Keratinocyte (primary cell): ENCODE results near the gene BAG5. TPM values are rescaled to one million over a fixed set of nuclear protein-coding genes. Genes with fewer than 3 reads are reported as not detected.

Experiments used
- DNase-seq: peaks from one replicate; pipeline ENCODE4 v3.0.0-alpha.2; 2011; ENCODE audit warnings: low read depth, missing footprints, low spot score
- FAIRE-seq: peaks from 2 replicates; lab custom pipeline; 2011; peaks lifted over from hg19 to GRCh38; lab: Jason Lieb, UNC
- H2AFZ ChIP-seq: 2 replicates; pipeline ENCODE4 v1.6.0; 2012; ENCODE audit warnings: low read length, control low read depth, inconsistent platforms; ENCODE audit not compliant: control insufficient read depth
- H3K27ac ChIP-seq: 2 replicates; pipeline ENCODE4 v1.5.1; 2011; ENCODE audit warnings: low read length; ENCODE audit not compliant: control insufficient read depth, insufficient read depth
- H3K27me3 ChIP-seq: 3 replicates; pipeline ENCODE4 v1.6.0; 2011; ENCODE audit warnings: low read length; ENCODE audit not compliant: control insufficient read depth, insufficient read depth; ENCODE audit errors: extremely low read depth
- H3K36me3 ChIP-seq, 2 experiments: 2 replicates in 1 of 2; 3 replicates in 1 of 2; pipeline ENCODE4 v1.5.1; 2011; ENCODE audit warnings: low read length in 2 of 2, mild to moderate bottlenecking in 1 of 2; ENCODE audit not compliant: control insufficient read depth in 2 of 2, insufficient read depth in 2 of 2; ENCODE audit errors: extremely low read depth in 1 of 2
- H3K4me1 ChIP-seq: 3 replicates; pipeline ENCODE4 v1.5.1; 2011; ENCODE audit warnings: low read length; ENCODE audit not compliant: control insufficient read depth, insufficient read depth; ENCODE audit errors: extremely low read depth
- H3K4me2 ChIP-seq: 3 replicates; pipeline ENCODE4 v1.6.0; 2011; ENCODE audit warnings: low read depth, low read length; ENCODE audit not compliant: control insufficient read depth, insufficient read depth; ENCODE audit errors: extremely low read depth
- H3K4me3 ChIP-seq, 3 experiments: fragments of 200-600 bp in 1 of 3; sonication (generic) in 1 of 3; 2 replicates in 2 of 3; 3 replicates in 1 of 3; pipeline ENCODE4 v1.5.1; 2011 to 2016; ENCODE audit warnings: low read length in 3 of 3, mild to moderate bottlenecking in 3 of 3, control low read depth in 2 of 3, inconsistent platforms in 1 of 3, low read depth in 1 of 3, mixed read lengths in 1 of 3, mixed run types in 1 of 3, moderate library complexity in 1 of 3; ENCODE audit not compliant: control insufficient read depth in 2 of 3, insufficient read depth in 2 of 3; ENCODE audit errors: extremely low read depth in 1 of 3
- H3K79me2 ChIP-seq: 2 replicates; pipeline ENCODE4 v1.6.0; 2012; ENCODE audit warnings: low read length; ENCODE audit not compliant: control insufficient read depth, insufficient read depth
- H3K9ac ChIP-seq: 3 replicates; pipeline ENCODE4 v1.6.0; 2011; ENCODE audit warnings: low read length; ENCODE audit not compliant: control insufficient read depth, insufficient read depth; ENCODE audit errors: extremely low read depth
- H3K9me1 ChIP-seq: 3 replicates; pipeline ENCODE4 v1.6.0; 2011; ENCODE audit warnings: low read length; ENCODE audit not compliant: control insufficient read depth, insufficient read depth; ENCODE audit errors: extremely low read depth
- H3K9me3 ChIP-seq: 2 replicates; pipeline ENCODE4 v1.5.1; 2012; ENCODE audit warnings: low read depth, low read length; ENCODE audit not compliant: control insufficient read depth
- H4K20me1 ChIP-seq: 3 replicates; pipeline ENCODE4 v1.6.0; 2011; ENCODE audit warnings: low read length; ENCODE audit not compliant: control insufficient read depth, insufficient read depth; ENCODE audit errors: extremely low read depth
- CTCF ChIP-seq, 3 experiments: IDR thresholded peaks in 1 of 3; conservative IDR thresholded peaks in 1 of 3; optimal IDR thresholded peaks in 1 of 3; 2 replicates in 2 of 3; 3 replicates in 1 of 3; pipeline versions ENCODE3 to v1.5.1; 2011; ENCODE audit warnings: low read length in 3 of 3, mild to moderate bottlenecking in 3 of 3, moderate library complexity in 2 of 3, control low read depth in 1 of 3, inconsistent platforms in 1 of 3; ENCODE audit not compliant: insufficient read depth in 2 of 3; ENCODE audit errors: extremely low read depth in 1 of 3
- EZH2 ChIP-seq: IDR thresholded peaks from one replicate; pipeline ENCODE4 v1.6.1; 2012; ENCODE audit warnings: inconsistent platforms, mild to moderate bottlenecking, low read length, moderate library complexity
- dilution Hi-C: fragments of 300-500 bp; cut with MboI; formaldehyde crosslinking; loops from one replicate; pipeline ENCODE4 v1.7.0; 2020; ENCODE audit warnings: low sequenced_read_pairs; ENCODE audit not compliant: extremely low pct_ligation_motif_present
- polyA plus RNA-seq, 5 experiments: library from polyadenylated mRNA; depleted of rRNA in 3 of 5; stranded (reverse) in 3 of 5; stranded (forward) in 1 of 5; unstranded in 1 of 5; fragments of >200 nt; gene quantifications; 1 replicate in 1 of 5; 2 replicates in 3 of 5; 3 replicates in 1 of 5; pipeline versions ENCODE4 v1.2.1 to v1.2.3, GENCODE V29; 2011 to 2012; ENCODE audit warnings: missing spikeins in 2 of 5, low read depth in 1 of 5, low replicate concordance in 1 of 5

Gene BAG5
- polyA plus RNA-seq, 1 donor (not counting 4 experiments of a cell fraction or from before 2014, with no cell fraction given) = 14.4 TPM

GRCh38 chr14:103555559-103556337 is 6.7 kb downstream of the BAG5 start:
- TF ChIP-seq CTCF (optimal IDR thresholded peaks at IDR 0.05 in 1 of 3, IDR thresholded peaks at IDR 0.05 in 1 of 3, conservative IDR thresholded peaks at IDR 0.05 in 1 of 3; ENCODE audit: extremely low read depth in 1 of 3, insufficient read depth in 2 of 3, low read length in 3 of 3) (no peak), EZH2 (no peak)
- peaks cover 12% of the 10 kb centered on the region for H4K20me1 ChIP-seq
- no peaks in the 10 kb centered on the region for H3K9me3 ChIP-seq
- H3K36me3 ChIP-seq = peaks cover 11 to 12% of the 10 kb centered on the region in 2 experiments
- DNase-seq (no peak), FAIRE-seq (no peak)
- peaks cover 52% of the 10 kb centered on the region for H3K79me2 ChIP-seq
- no peaks in the 10 kb centered on the region for H3K27me3 ChIP-seq
- dilution Hi-C loops = no loop called here
- H3K4me2 ChIP-seq = no peak overlapping the region
- no peak overlapping the region for H3K9ac ChIP-seq
- H3K27ac ChIP-seq = no peak overlapping the region
- H2AFZ ChIP-seq = no peak overlapping the region
- no peak overlapping the region for H3K4me3 ChIP-seq
- peaks cover 21% of the 10 kb centered on the region for H3K4me1 ChIP-seq
- peaks cover 11% of the 10 kb centered on the region for H3K9me1 ChIP-seq

- Histone ChIP-seq H3K79me2 (peaks cover 22% of the 10 kb centered on the region), H3K9me3 (no peaks in the 10 kb centered on the region), H2AFZ (no peak overlapping the region), H3K9me1 (peaks cover 11% of the 10 kb centered on the region), H3K9ac (no peak overlapping the region), H3K27me3 (no peaks in the 10 kb centered on the region), H3K4me1 (peaks cover 18% of the 10 kb centered on the region), H4K20me1 (peaks cover 4% of the 10 kb centered on the region), H3K4me3 (no peak overlapping the region), H3K4me2 (peak overlapping the region; percentile 71), H3K36me3 (no peaks in the 10 kb centered on the region), H3K27ac (no peak overlapping the region)
- DNase-seq = no peak
- dilution Hi-C loops = no loop called here
- FAIRE-seq = peak; percentile 74
- TF ChIP-seq EZH2 = no peak
- no peak for TF ChIP-seq CTCF (optimal IDR thresholded peaks at IDR 0.05 in 1 of 3, IDR thresholded peaks at IDR 0.05 in 1 of 3, conservative IDR thresholded peaks at IDR 0.05 in 1 of 3; ENCODE audit: extremely low read depth in 1 of 3, insufficient read depth in 2 of 3, low read length in 3 of 3)
Measured at GRCh38 chr14:103552846-103553210, 9.6 kb downstream of the BAG5 start.
